ENCODE results near the gene CFAP100.

DNA sequence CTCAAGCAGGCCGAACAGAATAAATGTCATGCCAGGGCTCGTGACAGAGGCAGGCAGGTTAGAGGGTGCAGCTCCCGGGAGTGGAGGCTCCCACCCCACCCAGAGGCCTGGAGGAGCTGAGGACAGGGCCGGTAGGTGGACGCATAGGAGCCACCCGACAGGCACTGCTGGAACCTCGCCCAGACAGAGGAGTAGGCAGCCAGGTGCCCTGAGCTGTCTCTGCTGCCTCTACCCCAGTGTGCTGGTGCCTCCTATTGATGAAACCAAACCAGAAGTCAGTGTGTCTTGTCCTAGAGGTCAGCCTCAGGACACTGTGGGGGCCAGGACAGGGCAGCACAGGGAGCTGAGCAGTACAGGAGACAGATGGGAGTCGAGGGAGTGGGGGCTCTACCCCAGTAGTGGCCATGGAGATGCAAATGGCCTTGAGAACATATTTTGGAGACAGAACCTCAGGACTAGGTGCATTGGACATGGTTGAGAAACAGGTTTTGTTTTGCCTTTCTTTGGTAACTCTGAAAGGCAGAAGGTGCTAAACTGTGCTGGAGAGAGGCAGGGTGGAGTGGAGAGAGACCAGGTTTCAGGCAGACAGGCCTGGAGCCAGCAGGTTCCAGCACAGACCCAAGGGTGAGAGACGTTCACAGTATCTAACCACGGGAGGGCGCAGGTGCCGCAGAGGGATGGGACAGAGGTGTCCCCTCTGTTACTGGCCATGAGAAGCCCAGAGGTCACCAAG, 22.1 kb upstream of the CFAP100 start:
- TF ChIP-seq, protein P1, sequence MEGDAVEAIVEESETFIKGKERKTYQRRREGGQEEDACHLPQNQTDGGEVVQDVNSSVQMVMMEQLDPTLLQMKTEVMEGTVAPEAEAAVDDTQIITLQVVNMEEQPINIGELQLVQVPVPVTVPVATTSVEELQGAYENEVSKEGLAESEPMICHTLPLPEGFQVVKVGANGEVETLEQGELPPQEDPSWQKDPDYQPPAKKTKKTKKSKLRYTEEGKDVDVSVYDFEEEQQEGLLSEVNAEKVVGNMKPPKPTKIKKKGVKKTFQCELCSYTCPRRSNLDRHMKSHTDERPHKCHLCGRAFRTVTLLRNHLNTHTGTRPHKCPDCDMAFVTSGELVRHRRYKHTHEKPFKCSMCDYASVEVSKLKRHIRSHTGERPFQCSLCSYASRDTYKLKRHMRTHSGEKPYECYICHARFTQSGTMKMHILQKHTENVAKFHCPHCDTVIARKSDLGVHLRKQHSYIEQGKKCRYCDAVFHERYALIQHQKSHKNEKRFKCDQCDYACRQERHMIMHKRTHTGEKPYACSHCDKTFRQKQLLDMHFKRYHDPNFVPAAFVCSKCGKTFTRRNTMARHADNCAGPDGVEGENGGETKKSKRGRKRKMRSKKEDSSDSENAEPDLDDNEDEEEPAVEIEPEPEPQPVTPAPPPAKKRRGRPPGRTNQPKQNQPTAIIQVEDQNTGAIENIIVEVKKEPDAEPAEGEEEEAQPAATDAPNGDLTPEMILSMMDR (IDR thresholded peaks at IDR 0.05) = no peak
- TF ChIP-seq POLR2A (IDR thresholded peaks at IDR 0.05) = no peak
